Measurements from ENCODE around the gene RCVRN.
A peak's percentile ranks its signal among the peaks of the same experiment; 100 is the strongest.

Gene RCVRN

GRCh38 chr17:9905078-9905415 lies at the start of gene RCVRN:
TSS of gene RCVRN (minus strand) at chr17:9905271. CDS start at chr17:9905180, 91 bp downstream.
- DNase-seq, result peak; percentile 41

GRCh38 chr17:9953492-9953891 lies 48.4 kb upstream of the RCVRN start:
- DNase-seq, result no peak

GRCh38 chr17:9951803-9952202 lies 46.7 kb upstream of the RCVRN start:
- no peak for DNase-seq

- no peak for DNase-seq
Observed at GRCh38 chr17:9948928-9949327, 43.9 kb upstream of the RCVRN start.

- DNase-seq, result no peak
Observed at GRCh38 chr17:9944704-9945103, 39.6 kb upstream of the RCVRN start.

GRCh38 chr17:9943343-9943742 lies 38.3 kb upstream of the RCVRN start:
- no peak for DNase-seq

- DNase-seq, result no peak
Observed at GRCh38 chr17:9942885-9943284, 37.8 kb upstream of the RCVRN start.

- no peak for DNase-seq
Observed at GRCh38 chr17:9941305-9941704, 36.2 kb upstream of the RCVRN start.

GRCh38 chr17:9940841-9941240 lies 35.8 kb upstream of the RCVRN start:
- no peak for DNase-seq

- DNase-seq, result no peak
Observed at GRCh38 chr17:9938764-9939163, 33.7 kb upstream of the RCVRN start.

- DNase-seq, result no peak
Observed at GRCh38 chr17:9937901-9938300, 32.8 kb upstream of the RCVRN start.

GRCh38 chr17:9937241-9937761 lies 32.2 kb upstream of the RCVRN start:
- no peak for DNase-seq

- no peak for DNase-seq
Observed at GRCh38 chr17:9936095-9936494, 31.0 kb upstream of the RCVRN start.

- DNase-seq, result no peak
Observed at GRCh38 chr17:9935408-9935807, 30.3 kb upstream of the RCVRN start.

- no peak for DNase-seq
Observed at GRCh38 chr17:9934331-9934730, 29.3 kb upstream of the RCVRN start.

GRCh38 chr17:9932491-9932890 lies 27.4 kb upstream of the RCVRN start:
- no peak for DNase-seq

GRCh38 chr17:9931144-9931741 lies 26.2 kb upstream of the RCVRN start:
- no peak for DNase-seq

GRCh38 chr17:9929871-9930270 lies 24.8 kb upstream of the RCVRN start:
- DNase-seq, result no peak

- peak; percentile 88 for DNase-seq
Observed at GRCh38 chr17:9928601-9929333, 23.7 kb upstream of the RCVRN start.

- DNase-seq, result peak; percentile 59
Observed at GRCh38 chr17:9926150-9926804, 21.2 kb upstream of the RCVRN start.

- peak; percentile 58 for DNase-seq
Observed at GRCh38 chr17:9925457-9925856, 20.4 kb upstream of the RCVRN start.

GRCh38 chr17:9924735-9925191 lies 19.7 kb upstream of the RCVRN start:
- peak; percentile 78 for DNase-seq

GRCh38 chr17:9922012-9922848 lies 17.2 kb upstream of the RCVRN start:
- no peak for DNase-seq

Data from islet precursor cell (in vitro differentiated cells).